PFSK-1 (cell line): ENCODE measurements around the gene SORT1.

Experiments used
- FOXP2 ChIP-seq: optimal IDR thresholded peaks from 2 replicates; pipeline ENCODE3; 2011; ENCODE audit warnings: borderline replicate concordance, control low read depth, inconsistent platforms; ENCODE audit not compliant: insufficient read depth; ENCODE audit errors: extremely low read length, extremely low read depth
- POLR2AphosphoS5 ChIP-seq: IDR thresholded peaks from 2 replicates; pipeline ENCODE4 v1.6.1; 2012; ENCODE audit warnings: low read depth, mild to moderate bottlenecking, control low read depth, low read length, moderate library complexity
- SIN3A ChIP-seq: IDR thresholded peaks from 2 replicates; pipeline ENCODE4 v1.6.1; 2012; ENCODE audit warnings: mild to moderate bottlenecking, low read length, moderate library complexity, borderline replicate concordance; ENCODE audit not compliant: insufficient read depth
- TAF1 ChIP-seq: IDR thresholded peaks from 2 replicates; pipeline ENCODE4 v1.6.1; 2012; ENCODE audit warnings: low read length, control low read depth, borderline replicate concordance; ENCODE audit not compliant: insufficient read depth
- TF ChIP-seq, protein P1 (sequence below), 2 experiments: IDR thresholded peaks; 2 replicates each; pipeline versions ENCODE4 v1.6.1 to v1.8.0; 2011 to 2012; ENCODE audit warnings: low read depth in 2 of 2, low read length in 2 of 2, control low read depth in 1 of 2, inconsistent platforms in 1 of 2, mild to moderate bottlenecking in 1 of 2, moderate library complexity in 1 of 2; ENCODE audit not compliant: insufficient read depth in 1 of 2

Gene SORT1

DNA sequence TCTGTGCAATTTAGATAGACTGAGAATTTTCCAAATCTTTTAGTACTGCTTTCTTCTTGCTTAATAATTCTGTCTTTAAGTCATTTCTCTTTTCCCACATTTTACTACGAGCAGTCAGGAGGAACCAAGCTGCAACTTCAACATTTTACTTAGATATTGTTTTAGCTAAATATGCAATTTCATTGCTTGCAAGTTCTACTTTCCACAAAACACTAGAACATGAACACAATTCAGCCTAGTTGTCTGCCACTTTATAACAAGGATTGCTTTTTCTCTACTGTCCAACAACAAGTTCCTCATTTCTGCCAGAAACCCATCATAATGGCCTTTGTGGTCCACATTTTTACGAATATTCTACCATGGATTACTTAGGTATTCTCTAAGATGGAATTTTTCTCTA is 36.6 kb downstream of the SORT1 start:
- TF ChIP-seq POLR2AphosphoS5 = no peak
- TF ChIP-seq, protein P1, sequence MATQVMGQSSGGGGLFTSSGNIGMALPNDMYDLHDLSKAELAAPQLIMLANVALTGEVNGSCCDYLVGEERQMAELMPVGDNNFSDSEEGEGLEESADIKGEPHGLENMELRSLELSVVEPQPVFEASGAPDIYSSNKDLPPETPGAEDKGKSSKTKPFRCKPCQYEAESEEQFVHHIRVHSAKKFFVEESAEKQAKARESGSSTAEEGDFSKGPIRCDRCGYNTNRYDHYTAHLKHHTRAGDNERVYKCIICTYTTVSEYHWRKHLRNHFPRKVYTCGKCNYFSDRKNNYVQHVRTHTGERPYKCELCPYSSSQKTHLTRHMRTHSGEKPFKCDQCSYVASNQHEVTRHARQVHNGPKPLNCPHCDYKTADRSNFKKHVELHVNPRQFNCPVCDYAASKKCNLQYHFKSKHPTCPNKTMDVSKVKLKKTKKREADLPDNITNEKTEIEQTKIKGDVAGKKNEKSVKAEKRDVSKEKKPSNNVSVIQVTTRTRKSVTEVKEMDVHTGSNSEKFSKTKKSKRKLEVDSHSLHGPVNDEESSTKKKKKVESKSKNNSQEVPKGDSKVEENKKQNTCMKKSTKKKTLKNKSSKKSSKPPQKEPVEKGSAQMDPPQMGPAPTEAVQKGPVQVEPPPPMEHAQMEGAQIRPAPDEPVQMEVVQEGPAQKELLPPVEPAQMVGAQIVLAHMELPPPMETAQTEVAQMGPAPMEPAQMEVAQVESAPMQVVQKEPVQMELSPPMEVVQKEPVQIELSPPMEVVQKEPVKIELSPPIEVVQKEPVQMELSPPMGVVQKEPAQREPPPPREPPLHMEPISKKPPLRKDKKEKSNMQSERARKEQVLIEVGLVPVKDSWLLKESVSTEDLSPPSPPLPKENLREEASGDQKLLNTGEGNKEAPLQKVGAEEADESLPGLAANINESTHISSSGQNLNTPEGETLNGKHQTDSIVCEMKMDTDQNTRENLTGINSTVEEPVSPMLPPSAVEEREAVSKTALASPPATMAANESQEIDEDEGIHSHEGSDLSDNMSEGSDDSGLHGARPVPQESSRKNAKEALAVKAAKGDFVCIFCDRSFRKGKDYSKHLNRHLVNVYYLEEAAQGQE (IDR thresholded peaks at IDR 0.05; ENCODE audit: insufficient read depth in 1 of 2, low read depth in 2 of 2, low read length in 2 of 2) = no peak
- no peak for TF ChIP-seq SIN3A
- TF ChIP-seq FOXP2 = no peak
- no peak for TF ChIP-seq TAF1

DNA sequence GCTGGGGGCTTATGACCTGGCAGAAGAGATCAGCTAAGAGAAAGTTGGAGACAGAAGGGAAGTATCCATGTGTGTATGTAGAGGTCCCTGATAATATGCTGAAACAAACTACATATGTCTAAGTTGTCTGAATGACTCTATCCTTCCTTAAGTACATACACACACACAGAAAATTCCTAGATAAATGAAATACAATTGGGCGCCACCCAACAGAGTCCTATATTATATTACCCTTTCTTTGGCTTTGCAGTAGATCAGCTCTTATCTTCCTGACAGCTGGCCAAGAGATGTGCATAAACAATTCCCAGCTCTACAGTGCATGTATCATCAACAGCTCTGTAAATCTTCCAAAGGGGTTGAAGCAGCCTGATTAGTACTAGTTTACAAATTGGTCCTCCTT is 40.1 kb downstream of the SORT1 start:
- TF ChIP-seq, protein P1 (IDR thresholded peaks at IDR 0.05; ENCODE audit: insufficient read depth in 1 of 2, low read depth in 2 of 2, low read length in 2 of 2) = no peak

DNA sequence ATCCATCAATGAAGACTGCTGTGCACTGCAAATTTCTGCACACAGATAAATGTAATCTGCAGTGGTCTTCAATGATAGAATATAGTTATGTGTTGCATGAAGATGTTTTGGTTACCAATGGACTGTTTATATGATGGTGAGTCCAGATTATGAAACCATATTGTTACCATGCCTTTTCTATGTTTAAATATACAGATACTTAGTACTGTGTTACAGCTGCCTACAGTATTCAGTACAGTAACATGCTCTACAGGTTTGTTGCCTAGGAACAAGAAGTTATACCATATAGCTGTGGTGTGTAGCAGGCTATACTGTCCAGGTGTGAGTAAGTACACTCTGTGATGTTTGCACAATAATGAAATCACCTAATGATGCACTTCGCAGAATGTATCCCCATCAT is 40.8 kb downstream of the SORT1 start:
- no peak for TF ChIP-seq TAF1
- no peak for TF ChIP-seq POLR2AphosphoS5
- TF ChIP-seq FOXP2 = no peak
- TF ChIP-seq, protein P1 (IDR thresholded peaks at IDR 0.05; ENCODE audit: insufficient read depth in 1 of 2, low read depth in 2 of 2, low read length in 2 of 2) = no peak
- no peak for TF ChIP-seq SIN3A

DNA sequence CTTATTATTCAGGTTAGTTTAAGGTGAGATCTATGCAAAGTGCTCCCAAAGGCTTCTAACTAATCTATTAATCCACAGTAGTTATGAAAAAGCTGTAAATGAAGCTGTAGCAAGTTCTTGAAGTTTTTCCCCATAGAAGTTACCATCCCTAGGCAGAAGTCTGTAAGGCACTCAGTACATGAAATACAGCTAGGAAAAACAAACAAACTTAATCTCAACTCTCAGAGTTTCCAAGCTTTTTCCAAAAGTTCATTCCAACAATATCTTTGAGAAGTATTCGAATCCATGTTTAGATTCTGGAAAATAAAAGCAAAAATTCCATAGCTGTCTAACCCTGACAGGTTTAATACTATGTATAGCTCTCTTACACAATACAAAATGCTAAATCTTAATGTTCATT is 41.2 kb downstream of the SORT1 start:
- no peak for TF ChIP-seq SIN3A
- TF ChIP-seq TAF1 = no peak
- TF ChIP-seq POLR2AphosphoS5 = no peak
- TF ChIP-seq, protein P1 (IDR thresholded peaks at IDR 0.05; ENCODE audit: insufficient read depth in 1 of 2, low read depth in 2 of 2, low read length in 2 of 2) = no peak
- no peak for TF ChIP-seq FOXP2

DNA sequence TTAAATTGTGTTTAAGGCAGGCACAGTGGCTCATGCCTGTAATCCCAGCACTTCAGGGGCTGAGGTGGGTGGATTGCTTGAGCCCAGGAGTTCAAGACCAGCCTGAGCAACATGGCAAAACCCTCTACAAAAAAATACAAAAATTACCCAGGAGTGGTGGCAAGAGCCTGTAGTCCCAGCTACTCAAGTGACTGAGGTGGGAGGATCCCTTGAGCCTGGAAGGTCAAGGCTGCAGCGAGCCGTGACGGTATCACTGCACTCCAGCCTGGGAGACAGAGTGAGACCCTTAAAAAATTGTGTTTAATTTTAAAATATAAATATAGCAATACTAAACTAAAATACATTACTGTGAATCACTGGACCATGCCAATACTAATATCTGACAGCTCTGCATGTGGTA is 42.8 kb downstream of the SORT1 start:
- TF ChIP-seq SIN3A (no peak), POLR2AphosphoS5 (no peak), FOXP2 (no peak), TAF1 (no peak)
- TF ChIP-seq, protein P1 (IDR thresholded peaks at IDR 0.05; ENCODE audit: insufficient read depth in 1 of 2, low read depth in 2 of 2, low read length in 2 of 2) = no peak
